ENCODE results near the gene CHD9NB.

The CHD9NB gene

DNA sequence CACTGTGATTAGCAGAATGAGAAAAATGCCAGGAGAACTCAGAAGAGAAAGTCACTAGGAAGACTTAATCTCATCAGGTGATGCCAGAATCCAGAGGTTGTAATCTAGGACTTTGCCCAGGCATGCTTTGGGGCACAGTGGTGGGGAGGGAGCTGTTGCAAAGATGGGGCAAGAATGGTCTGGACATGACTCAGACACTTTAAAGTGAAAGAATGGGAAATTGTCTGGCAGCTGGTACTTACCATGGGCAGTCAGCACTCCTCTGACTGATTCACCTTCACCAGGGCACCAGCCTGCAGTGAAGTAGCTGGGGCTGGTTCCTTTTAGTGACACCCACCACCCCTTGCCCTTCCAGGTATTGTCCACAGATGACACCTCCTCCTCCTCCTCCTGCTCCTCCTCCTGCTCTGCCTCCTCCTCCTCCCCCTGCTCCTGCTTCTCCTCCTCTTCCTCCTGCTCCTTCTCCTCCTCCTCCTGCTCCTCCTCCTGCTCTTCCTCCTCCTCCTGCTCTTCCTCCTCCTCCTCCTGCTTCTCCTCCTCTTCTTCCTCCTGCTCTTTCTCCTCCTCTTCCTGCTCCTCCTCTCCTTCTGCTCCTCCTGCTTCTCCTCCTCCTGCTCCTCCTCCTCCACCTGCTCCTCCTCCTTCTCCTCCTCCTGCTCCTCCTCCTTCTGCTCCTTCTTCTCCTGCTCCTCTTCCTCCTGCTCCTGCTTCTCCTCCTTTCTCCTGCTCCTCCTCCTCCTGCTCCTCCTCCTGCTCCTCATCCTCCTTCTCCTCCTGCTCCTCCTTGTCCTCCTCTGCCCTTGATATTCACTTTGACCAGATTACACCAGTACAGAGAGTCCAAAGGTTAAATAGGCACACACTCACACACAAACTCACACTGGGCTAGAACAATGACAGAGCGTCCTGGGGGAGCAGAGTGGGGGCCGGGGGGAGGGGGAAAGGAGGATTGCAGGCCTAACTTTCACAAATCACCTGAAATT lies at the start of gene CHD9NB:
CHD9NB (minus strand) TSS at position 379 of the 983 bp plus-strand sequence. CDS start 8,739 bp downstream, outside the sequence.
- DNase-seq (ENCODE audit: low spot score), result peak; percentile 45
- in situ Hi-C loops (cut with MboI; ENCODE audit: low sequenced_read_pairs, unreplicated experiment), result no loop called here
- TF ChIP-seq, protein P1, sequence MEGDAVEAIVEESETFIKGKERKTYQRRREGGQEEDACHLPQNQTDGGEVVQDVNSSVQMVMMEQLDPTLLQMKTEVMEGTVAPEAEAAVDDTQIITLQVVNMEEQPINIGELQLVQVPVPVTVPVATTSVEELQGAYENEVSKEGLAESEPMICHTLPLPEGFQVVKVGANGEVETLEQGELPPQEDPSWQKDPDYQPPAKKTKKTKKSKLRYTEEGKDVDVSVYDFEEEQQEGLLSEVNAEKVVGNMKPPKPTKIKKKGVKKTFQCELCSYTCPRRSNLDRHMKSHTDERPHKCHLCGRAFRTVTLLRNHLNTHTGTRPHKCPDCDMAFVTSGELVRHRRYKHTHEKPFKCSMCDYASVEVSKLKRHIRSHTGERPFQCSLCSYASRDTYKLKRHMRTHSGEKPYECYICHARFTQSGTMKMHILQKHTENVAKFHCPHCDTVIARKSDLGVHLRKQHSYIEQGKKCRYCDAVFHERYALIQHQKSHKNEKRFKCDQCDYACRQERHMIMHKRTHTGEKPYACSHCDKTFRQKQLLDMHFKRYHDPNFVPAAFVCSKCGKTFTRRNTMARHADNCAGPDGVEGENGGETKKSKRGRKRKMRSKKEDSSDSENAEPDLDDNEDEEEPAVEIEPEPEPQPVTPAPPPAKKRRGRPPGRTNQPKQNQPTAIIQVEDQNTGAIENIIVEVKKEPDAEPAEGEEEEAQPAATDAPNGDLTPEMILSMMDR (IDR thresholded peaks at IDR 0.05; ENCODE audit: borderline replicate concordance, control extremely low read depth, extremely low read depth, insufficient read depth, missing control alignments), result no peak

DNA sequence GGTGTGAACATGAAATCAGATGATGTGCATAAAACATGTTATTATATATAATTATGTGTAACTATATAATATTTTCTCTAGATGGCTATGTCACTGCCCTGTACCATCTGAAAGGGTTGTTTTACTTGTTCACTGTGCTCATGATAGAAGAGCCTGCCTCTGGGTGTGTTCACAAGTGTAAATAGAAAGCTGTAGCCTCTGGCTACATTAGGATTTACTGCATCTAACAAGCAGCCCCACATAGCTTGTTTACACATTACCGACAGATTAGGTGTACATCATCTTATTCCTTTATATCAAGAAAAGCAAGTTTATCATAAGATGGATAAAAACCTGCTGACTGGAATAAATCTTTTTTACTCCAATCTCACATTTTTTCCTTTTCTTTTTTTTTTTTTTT lies 48.2 kb upstream of the CHD9NB start:
- in situ Hi-C loops (cut with MboI; ENCODE audit: low sequenced_read_pairs, unreplicated experiment), result no loop called here
- TF ChIP-seq, protein P1 (IDR thresholded peaks at IDR 0.05; ENCODE audit: borderline replicate concordance, control extremely low read depth, extremely low read depth, insufficient read depth, missing control alignments), result no peak
- no peak for DNase-seq (ENCODE audit: low spot score)

DNA sequence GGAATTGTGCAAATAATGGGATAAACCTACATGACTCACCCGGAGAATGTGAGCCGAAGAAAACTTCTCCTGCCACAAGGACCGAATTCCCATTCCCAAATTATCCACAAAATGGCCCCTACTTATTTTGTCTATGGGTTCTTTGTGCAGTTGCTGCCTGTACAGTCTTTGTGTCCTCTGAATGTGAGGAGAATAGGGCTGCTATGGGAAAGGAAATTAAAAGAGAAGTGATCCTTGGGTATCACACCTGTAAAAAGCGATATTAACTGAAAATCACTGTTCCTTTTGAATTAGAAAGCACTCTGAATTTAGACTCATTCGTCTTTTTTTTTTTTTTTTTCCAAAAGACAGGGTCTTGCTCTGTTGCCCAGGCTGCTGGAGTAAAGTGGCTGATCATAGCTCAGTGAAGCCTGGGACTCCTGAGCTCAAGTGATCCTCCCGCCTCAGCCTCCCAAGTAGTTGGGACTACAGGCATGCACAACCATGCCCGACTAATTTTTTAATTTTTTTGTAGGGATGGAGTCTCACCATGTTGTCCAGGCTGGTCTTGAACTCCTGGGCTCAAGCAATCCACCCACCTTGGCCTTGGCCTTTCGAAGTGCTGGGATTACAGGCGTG lies 47.5 kb upstream of the CHD9NB start:
- TF ChIP-seq, protein P1 (IDR thresholded peaks at IDR 0.05; ENCODE audit: borderline replicate concordance, control extremely low read depth, extremely low read depth, insufficient read depth, missing control alignments), result no peak
- DNase-seq (ENCODE audit: low spot score), result no peak
- in situ Hi-C loops (cut with MboI; ENCODE audit: low sequenced_read_pairs, unreplicated experiment), result no loop called here

DNA sequence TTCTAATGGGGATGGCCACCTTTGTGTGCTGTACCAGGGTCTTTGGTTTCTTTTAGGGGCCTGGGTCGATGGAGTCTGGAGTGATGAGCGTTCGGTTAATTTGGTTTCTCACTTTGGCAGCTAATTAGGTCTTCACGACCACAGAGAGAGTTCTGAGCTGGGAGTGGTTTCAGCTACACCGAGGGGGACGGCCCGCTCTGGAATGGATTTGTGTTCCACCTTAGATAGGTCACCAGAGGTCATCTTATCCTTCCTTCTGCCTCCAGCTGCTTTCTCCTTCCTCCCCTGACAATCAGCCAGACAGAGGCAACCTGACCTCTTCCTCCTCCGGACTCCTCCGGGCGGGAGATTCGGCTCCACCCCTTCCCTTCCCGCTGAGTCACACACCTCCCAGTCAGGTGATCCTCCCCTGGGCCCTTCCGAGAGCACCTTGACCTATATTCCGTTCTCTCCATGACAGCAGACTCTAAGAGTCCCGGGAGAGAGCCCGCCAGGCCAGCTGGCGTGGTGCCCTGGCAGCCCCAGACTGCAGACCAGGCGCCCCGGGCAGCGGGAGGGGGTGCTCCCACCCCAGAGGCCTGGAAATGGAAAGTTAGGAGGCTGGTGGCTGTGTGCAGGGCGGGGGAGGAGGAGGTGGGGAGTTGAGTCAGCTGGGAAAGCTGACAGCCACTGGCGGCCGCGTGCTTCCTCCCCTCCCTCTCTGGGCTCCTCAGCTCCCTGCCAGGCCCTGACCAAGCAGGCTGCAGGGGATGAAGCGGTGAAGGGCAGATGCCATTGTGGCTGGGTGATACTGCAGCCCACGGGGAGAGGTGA lies 46.8 kb upstream of the CHD9NB start:
- TF ChIP-seq, protein P1 (IDR thresholded peaks at IDR 0.05; ENCODE audit: borderline replicate concordance, control extremely low read depth, extremely low read depth, insufficient read depth, missing control alignments), result no peak
- peak; percentile 64 for DNase-seq (ENCODE audit: low spot score)
- in situ Hi-C loops (cut with MboI; ENCODE audit: low sequenced_read_pairs, unreplicated experiment), result no loop called here

DNA sequence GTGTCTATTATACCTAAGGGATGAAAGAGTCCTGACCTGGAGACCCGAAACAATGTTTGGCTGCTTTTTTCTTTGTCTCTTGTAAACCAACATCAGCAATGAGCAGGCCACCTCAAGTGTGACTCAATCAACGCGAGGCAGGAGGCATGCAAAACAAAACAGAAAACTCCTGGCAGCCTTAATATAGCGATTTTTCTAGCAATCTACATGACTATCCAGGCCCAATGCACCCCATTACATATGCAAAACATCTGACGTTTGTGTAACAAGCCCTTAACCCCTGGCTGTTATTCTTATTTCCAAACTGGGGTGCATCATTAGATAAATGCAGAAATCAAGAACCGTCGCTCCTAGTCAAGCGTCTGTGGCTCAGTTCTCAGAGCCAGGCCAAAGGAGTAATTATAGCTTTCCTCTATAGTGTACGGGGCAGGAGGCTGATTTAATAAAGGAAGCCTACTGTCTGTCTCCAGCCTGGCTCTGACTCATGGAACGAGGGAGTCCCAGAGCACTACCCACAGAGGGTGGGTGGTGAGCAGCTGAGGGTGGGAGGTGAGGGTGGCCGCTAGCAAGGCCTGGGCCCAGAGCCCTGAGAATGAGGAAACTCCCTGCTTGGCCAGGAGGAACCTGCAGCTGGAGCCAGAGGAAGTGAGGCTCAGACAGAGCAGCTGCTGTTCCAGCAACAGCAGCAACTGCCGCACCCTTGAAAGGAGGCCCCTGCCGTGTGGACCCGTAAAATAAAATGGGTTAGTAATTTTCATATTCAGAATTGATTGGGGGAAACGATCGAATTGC lies 46.0 kb upstream of the CHD9NB start:
- TF ChIP-seq, protein P1 (IDR thresholded peaks at IDR 0.05; ENCODE audit: borderline replicate concordance, control extremely low read depth, extremely low read depth, insufficient read depth, missing control alignments), result no peak
- DNase-seq (ENCODE audit: low spot score), result peak; percentile 75
- in situ Hi-C loops (cut with MboI; ENCODE audit: low sequenced_read_pairs, unreplicated experiment), result no loop called here
